ENCODE data around the gene MAMDC4.
"Not testable (repeated sequence)": the region's sequence is repeated elsewhere in the genome, so short reads cannot be mapped to it uniquely, and the experiment has no call there.

The MAMDC4 gene

GRCh38 chr9:136832581-136832980, 19.6 kb upstream of the MAMDC4 start:
- H3K4me3 ChIP-seq, result no peak overlapping the region
- no peak overlapping the region for H3K27ac ChIP-seq
- peaks cover 36 to 90% (median 58%) of the 10 kb centered on the region in 3 donors for H3K36me3 ChIP-seq
- TF ChIP-seq, protein P1, sequence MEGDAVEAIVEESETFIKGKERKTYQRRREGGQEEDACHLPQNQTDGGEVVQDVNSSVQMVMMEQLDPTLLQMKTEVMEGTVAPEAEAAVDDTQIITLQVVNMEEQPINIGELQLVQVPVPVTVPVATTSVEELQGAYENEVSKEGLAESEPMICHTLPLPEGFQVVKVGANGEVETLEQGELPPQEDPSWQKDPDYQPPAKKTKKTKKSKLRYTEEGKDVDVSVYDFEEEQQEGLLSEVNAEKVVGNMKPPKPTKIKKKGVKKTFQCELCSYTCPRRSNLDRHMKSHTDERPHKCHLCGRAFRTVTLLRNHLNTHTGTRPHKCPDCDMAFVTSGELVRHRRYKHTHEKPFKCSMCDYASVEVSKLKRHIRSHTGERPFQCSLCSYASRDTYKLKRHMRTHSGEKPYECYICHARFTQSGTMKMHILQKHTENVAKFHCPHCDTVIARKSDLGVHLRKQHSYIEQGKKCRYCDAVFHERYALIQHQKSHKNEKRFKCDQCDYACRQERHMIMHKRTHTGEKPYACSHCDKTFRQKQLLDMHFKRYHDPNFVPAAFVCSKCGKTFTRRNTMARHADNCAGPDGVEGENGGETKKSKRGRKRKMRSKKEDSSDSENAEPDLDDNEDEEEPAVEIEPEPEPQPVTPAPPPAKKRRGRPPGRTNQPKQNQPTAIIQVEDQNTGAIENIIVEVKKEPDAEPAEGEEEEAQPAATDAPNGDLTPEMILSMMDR (IDR thresholded peaks at IDR 0.05), result no peak
- no peaks in the 10 kb centered on the region for H3K4me1 ChIP-seq
- no peak for DNase-seq
- no peaks in the 10 kb centered on the region for H3K9me3 ChIP-seq
- intact Hi-C loops (cut with DNase I; ENCODE audit: low total_unique reads), result no loop called here
- no peaks in the 10 kb centered on the region for H3K27me3 ChIP-seq

DNA sequence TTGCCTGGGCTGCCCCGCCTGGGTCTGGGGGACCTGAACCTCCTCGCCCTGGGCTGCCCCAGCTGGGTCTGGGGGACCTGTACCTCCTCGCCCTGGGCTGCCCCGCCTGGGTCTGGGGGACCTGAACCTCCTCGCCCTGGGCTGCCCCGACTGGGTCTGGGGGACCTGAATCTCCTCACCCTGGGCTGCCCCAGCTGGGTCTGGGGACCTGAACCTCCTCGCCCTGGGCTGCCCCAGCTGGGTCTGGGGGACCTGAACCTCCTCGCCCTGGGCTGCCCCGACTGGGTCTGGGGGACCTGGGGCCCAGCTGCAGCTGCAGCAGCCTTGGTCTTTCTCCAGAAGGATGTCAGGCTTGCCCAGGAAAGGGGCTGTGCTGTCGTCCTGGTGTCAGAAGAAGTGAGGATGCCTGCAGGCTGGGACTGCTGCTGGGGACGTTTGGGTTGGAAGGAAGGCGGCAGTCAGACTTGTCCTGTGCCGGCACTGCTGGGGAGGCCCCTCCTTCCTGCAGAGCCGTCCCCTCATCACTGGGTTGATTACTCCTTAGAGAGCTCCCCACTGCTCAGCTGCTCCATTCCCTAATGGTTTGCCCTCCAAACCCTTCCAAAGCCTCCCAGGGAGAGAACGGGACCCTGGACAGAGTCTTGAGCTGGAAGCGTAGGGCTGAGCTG, 18.6 kb upstream of the MAMDC4 start:
- DNase-seq; H3K27ac ChIP-seq; H3K9me3 ChIP-seq; H3K4me3 ChIP-seq; H3K27me3 ChIP-seq; H3K4me1 ChIP-seq; intact Hi-C loops (cut with DNase I; ENCODE audit: low total_unique reads): not testable (repeated sequence)
- H3K36me3 ChIP-seq, result peaks cover 36 to 90% (median 57%) of the 10 kb centered on the region in 3 donors

DNA sequence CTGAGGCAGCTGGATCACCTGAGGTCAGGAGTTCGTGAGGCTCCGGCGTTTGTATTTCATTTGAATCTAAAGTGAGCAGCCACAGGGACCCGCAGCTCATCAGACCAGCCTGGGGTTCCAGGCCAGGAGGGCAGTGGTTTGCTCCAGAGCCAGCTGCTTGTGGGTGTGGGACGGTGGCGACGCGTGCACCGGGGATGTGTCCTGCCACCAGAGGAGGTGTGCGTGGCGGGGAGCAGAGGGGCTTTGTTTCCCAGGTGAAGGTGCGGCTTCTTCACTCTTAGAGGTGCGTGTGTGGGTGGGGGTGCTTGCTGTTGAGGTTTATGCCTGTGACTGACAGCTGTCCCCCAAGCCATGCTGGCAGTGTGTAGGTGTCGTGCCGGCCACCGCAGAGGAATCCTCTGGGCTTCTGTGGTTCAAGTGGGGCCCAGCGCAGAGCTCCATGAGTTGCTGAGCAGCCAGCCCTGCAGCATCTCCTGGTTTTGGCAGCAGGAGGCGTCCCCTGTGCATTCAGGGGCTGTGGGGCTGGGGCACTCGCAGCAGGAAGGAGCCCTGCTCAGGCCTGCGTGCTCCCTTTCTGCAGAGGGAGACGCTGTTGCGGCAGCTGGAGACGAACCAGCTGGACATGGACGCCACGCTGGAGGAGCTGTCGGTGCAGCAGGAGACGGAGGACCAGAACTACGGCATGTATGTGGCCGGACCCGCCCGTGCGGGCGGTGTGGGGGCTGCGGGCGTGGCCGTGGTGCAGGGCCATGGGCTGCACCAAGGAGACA, 16.8 kb upstream of the MAMDC4 start:
- TF ChIP-seq, protein P1 (IDR thresholded peaks at IDR 0.05), result no peak
- no peak for DNase-seq
- H3K36me3 ChIP-seq, result peaks cover 36 to 90% (median 52%) of the 10 kb centered on the region in 3 donors

DNA sequence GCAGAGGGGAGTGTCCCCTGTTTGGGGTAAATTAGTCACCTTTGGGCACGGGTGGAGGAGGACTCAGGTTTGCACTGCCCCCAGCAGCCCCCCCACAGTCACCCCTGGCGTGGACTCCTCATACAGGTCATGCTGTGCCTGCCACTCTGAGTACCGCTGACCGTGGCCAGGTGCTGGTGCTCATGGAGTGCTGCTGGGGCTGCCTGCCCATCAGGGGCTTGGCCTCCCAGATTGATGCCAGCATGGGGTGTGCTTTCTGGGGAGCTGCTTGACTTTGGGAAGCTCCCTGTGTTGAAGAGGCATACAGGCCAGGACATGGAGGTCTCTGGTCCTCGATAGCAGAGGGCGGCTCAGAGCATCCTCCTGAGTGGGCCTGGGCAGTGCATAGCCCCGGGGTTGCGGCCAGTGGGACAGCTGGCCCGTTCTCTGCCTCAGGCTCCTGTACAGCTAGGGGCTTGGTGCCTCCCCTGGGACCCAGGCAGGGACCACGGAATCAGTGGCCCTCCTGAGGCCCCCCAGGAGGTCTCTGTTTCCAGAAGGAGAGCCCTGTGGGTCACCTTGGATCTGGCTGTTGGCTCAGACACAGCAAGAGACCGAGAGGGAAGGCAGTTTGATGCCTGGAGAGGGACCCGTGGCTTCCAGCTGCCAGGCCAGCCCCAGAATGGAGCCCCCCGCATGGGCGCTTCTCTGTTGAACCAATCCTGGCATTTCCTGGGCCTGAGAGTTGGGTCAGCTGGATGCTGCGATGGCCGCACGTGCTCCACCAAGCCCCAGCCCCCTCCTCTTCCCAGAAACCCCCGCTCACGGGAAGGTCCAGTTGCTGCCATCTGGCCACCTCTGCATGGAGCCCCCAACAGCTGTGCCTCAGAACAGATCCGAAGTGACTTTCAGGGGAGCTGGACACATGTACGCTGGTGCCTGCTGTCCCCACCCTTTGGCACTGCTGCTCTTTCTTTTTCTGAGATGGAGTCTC, 15.9 kb upstream of the MAMDC4 start:
- peaks cover 28 to 89% (median 43%) of the 10 kb centered on the region in 3 donors for H3K36me3 ChIP-seq

More for the DNA sequence above, 16.8 kb upstream of the MAMDC4 start:
- Histone ChIP-seq H3K27ac (no peak overlapping the region), H3K4me3 (no peak overlapping the region), H3K4me1 (peaks cover 0 to 3% (median 0%) of the 10 kb centered on the region in 4 donors), H3K27me3 (no peaks in the 10 kb centered on the region), H3K9me3 (no peaks in the 10 kb centered on the region)
- intact Hi-C loops (cut with DNase I; ENCODE audit: low total_unique reads), result no loop called here

DNA sequence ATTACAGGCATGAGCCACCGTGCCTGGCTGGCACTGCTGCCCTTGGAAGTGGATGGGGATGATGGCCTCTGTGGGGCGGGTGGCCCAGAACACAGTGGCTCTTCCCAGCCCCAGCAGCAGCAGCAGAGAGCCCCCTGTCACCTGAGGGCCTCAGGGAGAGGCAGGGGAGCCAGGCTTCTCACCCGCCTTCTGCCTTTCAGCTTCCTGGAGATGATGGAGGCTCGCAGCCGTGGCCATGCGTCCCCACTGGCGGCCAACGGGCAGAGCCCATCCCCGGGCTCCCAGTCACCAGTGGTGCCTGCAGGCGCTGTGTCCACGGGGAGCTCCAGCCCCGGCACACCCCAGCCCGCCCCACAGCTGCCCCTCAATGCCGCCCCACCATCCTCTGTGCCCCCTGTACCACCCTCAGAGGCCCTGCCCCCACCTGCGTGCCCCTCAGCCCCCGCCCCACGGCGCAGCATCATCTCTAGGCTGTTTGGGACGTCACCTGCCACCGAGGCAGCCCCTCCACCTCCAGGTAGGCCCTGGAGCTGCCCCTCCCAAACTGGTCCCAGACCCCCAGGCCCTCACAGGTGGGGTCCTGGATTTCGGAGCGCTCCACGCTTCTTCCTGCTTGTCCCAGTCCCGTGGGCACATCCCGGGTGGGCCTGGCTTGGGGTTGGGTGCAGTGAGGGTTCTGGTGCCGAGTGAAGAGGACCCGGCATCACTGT, 14.8 kb upstream of the MAMDC4 start:
- H3K27ac ChIP-seq, result no peak overlapping the region
- no peaks in the 10 kb centered on the region for H3K9me3 ChIP-seq
- H3K27me3 ChIP-seq, result no peaks in the 10 kb centered on the region
- DNase-seq, result no peak
- intact Hi-C loops (cut with DNase I; ENCODE audit: low total_unique reads), result no loop called here
- H3K36me3 ChIP-seq, result peaks cover 18 to 80% (median 33%) of the 10 kb centered on the region in 3 donors
- H3K4me1 ChIP-seq, result peaks cover 0 to 23% (median 12%) of the 10 kb centered on the region in 4 donors
- TF ChIP-seq, protein P1 (IDR thresholded peaks at IDR 0.05), result no peak
- H3K4me3 ChIP-seq, result no peak overlapping the region

More for the DNA sequence above, 15.9 kb upstream of the MAMDC4 start:
- Histone ChIP-seq H3K27me3 (no peaks in the 10 kb centered on the region), H3K4me1 (peaks cover 0 to 12% (median 2%) of the 10 kb centered on the region in 4 donors), H3K27ac (no peak overlapping the region), H3K9me3 (no peaks in the 10 kb centered on the region), H3K4me3 (no peak overlapping the region)
- no peak for DNase-seq
- TF ChIP-seq, protein P1 (IDR thresholded peaks at IDR 0.05), result no peak
- intact Hi-C loops (cut with DNase I; ENCODE audit: low total_unique reads), result no loop called here

DNA sequence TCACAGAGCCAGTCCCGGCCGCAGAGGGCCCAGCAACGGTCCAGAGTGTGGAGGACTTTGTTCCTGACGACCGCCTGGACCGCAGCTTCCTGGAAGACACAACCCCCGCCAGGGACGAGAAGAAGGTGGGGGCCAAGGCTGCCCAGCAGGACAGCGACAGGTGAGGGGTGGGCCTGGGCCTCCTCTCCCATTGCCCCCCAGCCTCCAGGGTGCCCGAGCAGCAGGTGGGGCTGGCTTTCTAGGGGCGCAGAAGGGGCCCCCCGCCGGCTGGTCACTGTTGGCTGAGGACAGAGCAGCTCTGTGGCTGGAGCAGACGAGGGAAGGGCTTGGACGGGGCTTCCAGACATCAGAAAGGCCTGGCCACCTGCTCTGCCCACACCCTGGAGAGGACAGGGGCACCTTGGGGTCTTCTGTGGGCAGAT, 14.3 kb upstream of the MAMDC4 start:
- peaks cover 13 to 74% (median 27%) of the 10 kb centered on the region in 3 donors for H3K36me3 ChIP-seq
- intact Hi-C loops (cut with DNase I; ENCODE audit: low total_unique reads), result not testable (repeated sequence)

More for the DNA sequence above, 14.3 kb upstream of the MAMDC4 start:
- H3K9me3 ChIP-seq, DNase-seq, H3K27ac ChIP-seq, H3K4me3 ChIP-seq, H3K27me3 ChIP-seq: not testable (repeated sequence)
- H3K4me1 ChIP-seq, result peaks cover 0 to 28% (median 17%) of the 10 kb centered on the region in 4 donors

All from tibial artery (tissue), 4 donors.